HG03095 (cell line): ENCODE data around the gene UBR4.

ENCODE experiments used
- ATAC-seq: cut with Tn5 transposase; IDR thresholded peaks from one replicate; pipeline ENCODE4 v1.9.1; 2021; ENCODE audit warnings: moderate library complexity; ENCODE audit not compliant: unreplicated experiment

UBR4 gene

DNA sequence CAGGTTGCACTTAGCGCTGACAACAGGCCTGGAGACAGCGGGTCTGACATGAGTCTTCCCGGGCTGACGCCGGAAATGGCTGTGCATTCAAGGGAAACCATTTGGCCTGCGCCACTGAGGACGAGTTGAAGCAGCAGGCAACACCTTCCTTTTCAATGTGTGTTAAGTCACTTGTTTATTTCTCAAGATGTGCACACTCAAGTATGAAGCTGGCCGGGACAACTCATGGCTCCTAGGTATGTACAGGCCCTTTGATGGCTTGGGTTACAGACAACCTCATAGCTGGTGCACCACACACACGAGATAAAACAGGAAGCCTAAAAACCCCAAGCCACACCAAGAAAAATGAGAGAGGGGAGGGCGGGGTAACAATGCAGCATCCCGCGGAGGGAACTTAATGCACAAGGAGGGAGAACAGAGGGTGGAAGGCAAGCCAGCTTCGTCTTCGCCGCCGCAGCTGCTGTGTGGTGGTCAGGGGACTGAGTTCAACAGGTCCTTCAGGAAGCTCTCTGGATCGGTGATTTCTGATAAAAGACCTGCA is 135.6 kb downstream of the UBR4 start:
- ATAC-seq = no peak

DNA sequence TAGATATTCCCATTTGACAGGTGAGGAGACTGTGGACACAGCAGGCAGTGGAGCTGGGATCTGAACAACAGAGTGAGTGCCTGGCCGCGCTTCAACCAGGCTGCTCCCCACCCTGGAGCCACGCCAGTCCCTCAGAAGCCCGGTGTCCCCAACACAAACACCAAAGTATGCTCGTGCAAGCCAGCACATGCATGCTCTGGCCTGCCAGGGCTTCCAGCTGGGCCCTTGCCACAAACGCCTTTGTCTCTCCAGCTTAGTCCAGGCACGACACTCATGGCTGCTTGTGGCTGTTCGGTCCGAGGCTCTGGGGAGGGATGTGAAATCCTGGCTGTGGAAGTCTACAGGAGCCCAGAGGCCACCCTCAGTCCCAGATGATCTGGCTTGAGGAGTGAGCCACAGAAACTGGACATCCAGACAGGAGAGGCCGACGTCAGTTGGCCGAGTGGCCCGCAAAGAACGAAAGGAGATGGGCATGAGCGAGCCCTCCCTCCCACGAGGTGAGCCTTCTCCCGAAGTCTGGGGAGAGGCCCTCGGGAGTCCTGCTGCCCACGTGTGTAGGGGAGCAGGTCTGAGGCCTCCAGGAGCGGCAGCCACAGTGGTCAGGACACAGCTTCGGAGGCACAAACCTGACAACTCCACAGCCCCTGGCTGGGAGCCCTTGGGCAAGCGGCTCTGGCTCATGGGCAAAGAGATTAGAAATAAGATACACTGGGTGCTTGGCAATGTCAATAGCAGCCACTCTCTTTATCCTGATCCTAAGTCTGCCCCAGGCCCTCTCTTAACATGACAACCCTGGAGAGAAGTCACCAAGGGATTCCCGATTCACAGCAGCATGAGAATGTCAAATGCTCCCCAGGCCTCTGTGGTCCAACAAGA is 136.5 kb downstream of the UBR4 start:
- ATAC-seq = no peak

DNA sequence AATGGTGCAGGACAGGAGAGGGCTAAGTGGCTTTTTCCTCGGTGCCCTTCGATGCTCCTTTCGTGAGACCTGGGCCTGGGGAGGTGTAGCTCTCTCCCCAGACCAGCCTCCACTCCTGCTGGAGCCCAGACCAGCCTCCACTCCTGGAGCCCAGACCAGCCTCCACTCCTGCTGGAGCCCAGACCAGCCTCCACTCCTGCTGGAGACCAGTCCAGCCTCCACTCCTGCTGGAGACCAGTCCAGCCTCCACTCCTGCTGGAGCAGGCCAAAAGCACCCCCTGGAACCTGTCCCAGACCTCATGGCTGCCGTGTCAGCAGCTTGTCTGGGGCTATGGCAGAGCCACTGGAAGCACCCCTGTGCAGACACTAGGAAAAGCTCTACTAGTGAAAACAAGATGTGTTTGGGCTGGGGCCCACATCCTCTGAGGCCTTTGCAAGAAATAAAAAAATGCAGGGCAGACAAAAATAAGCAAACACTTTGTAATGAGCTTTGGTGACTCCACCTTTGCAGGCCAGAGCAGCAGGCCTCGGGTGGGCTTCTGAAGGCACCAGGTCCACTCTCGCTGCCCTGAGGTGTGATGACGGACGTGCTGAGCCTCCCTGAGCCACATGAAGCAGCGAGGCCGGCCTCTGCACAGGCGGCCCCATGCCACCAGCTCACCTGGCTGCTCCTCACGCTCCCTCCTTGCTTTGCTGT is 137.6 kb downstream of the UBR4 start:
- no peak for ATAC-seq

DNA sequence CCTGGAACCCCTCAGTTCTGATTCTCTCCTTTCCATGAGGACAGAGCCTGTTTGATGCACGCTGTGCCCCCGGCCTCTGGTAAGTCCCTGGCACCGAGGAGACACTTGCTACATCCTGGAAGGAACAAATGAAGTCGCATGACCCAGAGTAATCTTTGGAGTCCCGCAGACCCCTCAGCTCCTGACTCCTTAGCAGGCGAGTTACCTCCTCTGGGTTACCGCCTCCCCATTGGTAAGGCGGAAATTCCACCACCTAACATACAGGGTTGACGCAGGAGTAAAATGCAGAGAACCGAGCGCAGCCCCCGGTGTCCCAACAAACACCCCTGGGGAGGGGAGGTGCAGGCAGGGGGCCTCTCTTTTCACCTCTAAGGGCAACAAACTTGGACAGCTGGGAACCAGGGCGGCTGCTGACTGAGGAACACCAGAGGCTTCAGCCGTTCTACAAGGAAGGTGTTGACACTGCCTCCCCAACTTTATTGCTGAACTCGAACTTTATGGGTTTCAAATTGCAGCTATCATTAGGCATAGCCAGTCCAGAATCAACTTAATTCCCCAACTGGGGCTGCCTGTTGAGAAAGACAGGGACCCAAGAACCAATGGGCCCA is 138.3 kb downstream of the UBR4 start:
- ATAC-seq = no peak

DNA sequence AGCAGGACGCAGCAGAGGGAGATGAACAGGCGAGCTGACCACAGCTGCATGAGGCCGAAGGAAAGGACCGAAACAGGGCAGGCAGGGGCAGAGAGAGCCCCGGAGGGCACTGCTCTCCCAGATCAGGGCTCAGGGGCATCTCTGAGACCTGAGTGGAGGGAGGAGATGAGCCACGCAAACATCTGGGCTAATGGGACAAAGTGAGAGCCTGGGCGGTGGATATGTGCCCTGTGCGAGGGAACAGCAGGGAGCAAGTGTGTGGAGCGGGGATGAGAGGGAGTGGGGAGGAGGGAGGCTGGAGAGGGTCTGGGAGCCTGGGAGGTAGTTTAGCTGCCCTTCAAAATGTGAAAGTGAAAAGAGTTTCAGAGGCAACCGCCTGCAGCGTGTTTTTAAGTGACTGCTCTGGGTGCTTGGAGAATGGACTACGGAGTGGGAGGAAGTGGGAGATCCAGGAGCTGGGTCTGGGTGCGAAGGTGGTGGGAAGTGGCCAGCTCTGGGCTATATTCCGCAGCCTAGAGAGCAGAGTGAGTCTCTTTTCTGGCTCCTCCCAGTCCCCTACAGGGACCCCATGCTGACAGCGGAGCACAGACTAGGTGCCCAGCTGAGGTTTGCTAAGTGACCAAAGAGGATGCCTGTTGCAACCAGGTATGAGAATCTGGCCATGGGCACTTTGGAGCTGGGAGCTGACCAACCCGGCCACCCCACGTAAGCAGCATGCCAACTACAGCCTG is 139.0 kb downstream of the UBR4 start:
- ATAC-seq = no peak

DNA sequence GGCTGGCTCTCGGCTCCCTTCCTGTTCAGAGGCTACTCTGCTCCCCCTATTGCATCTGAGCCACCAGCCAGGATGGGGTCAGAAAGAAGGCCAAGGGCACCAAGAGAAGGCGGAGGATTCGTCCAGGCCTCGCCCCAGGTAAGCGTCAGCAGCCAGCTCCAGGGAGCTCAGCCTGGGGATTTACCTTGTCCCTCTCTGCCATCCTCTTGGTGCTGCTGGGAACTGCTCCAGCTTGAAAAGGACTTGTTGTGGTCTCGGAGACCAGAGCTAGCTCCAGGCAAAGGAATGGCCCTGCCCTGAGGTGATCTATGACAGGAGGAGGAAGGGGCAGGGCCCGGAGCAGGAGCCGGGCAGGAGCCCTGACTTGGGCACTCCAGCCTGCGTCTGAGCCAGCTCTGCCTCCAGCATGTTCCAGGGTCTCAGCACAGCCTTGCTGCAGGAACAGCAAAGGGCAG is 139.8 kb downstream of the UBR4 start:
- no peak for ATAC-seq

DNA sequence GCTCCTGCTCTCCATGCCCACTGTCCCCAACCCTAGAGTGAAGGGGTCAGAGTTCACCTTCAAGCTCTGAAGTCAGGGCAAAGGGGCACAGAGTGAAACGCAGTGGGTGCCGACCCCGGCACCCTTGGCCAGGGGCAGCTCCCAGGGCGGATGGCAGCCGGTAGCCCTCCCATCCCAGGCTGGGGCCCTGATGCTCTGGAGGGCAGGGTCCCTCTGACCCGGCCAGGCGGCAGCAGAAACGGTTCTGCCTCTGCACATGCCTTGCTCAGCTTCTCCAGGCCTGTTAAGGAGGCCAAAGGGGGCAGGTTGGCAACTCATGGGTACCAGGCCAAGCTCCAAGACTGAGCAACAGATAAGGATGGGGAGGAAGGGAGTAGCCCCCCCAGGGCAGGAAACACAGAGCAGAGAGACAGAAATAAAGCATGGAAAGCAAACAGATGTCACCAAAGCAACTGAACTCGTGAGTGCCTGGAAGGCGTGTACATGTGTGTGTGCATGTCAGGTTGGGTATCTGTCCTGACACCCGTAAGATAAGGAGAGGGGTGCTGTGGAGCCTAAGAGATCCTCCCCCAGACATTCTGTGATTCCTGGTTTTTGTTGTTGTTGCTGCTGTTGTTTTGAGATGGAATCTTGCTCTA is 141.3 kb downstream of the UBR4 start:
- no peak for ATAC-seq

DNA sequence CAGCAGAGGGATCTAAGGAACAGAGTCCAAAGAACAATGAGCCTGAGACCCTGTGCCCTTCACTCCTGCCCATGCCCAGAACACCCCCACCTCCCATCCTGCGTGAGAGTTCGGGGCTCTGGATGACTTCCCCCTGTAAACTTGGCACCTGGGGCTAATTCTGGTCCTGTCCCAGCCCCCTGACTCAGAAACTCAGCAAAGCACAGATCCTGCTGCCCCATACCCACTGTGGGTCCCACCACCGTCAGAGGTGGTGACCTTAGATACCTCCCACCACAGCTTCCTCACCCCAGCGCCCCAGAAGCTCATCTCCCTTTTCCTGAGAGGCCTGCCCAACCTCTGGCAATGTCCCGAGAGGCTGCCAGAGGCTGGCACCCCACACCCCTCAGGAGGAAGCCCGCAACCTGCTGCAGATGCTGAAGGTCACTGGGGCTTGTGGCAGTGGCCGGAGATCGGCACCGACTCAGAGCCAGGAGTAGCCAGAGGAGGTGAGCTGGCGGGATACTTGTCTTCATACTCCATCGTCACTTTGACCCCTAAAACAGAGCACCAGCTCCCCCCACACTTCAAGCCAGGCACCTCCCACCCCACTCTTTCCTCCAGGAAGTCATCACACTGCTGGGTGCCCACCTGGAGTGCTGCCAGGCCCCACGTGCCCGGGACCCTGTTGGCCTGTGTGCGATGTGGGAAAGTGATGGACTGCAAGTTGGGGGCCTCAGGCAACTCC is 142.0 kb downstream of the UBR4 start:
- no peak for ATAC-seq

DNA sequence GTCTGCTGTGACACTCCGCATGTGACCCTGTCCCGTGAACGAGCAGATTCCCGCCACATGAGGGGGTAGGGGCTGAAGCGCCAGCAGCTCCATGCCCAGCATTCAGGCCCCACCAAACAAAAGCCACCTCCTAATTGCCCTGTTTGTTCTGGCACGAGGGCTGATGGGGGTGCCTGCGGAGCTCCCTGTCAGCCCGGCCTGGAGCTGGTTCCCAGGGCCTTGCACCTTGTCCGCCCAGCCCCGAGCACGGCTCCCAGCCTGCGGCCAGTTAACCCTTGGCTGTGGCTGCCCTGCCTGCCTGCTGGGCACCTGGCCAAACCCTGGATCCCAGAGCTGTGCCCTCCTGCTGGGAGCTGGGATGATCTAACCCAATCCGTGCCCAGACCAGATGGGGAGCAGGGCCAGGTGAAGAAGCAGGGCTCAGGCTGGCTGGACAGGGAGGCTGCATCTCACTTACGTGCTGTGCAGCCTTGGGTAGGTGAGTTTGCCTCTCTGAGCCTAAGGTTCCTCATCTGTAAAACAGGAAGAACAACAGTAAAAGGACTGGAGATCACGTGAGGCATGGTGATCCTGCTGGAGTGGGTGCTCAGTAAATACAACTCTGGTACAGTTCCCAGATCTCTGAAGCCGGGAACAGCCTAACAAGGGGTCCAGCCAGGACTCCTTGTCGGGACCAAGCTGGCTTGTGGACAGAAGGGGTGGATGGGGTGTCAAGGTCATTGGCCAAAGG is 142.7 kb downstream of the UBR4 start:
- ATAC-seq = no peak

DNA sequence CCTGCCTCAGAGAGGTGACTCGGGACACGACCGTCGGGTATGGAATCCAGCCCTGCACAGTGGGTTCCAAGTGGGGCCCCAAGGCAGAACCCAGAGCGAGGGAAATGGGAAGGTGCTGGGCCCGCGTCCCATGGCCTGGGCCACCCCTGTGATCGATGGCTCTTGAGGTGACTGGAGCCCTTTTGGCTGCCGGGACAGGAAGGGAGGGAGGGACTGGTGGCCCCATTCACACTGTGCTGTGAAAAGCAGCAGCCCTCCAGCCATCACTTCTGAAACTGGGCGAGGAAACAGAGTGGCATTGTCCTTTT is 143.2 kb downstream of the UBR4 start:
- no peak for ATAC-seq

DNA sequence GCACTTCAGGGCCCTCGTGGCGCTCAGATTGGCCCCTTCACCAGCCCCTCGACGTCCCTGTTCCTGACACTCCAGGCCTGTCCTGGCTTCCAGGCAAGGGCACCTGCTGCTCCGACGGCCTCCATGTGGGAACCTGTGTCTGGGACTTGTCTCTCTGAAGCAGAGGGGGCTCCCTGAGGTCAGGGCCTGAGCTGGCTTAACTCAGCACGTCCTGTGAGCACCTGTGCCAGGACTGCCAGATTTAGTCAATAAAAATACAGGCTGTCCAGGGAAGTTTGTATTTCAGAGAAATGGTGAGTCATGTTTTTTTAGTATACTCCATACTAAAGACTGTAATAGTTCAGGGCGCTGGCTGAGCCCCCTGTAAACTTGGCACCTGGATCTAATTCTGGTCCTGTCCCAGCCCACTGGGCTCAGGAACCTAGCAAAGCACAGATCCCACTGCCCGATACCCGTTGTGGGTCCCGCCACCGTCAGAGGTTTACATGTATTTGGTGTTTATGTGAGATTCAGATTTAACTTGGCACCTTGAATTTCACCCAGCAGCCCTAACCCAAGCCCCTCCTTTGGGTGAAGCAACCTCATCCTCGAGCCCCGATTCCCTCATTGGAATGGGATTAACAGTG is 143.7 kb downstream of the UBR4 start:
- ATAC-seq = no peak

DNA sequence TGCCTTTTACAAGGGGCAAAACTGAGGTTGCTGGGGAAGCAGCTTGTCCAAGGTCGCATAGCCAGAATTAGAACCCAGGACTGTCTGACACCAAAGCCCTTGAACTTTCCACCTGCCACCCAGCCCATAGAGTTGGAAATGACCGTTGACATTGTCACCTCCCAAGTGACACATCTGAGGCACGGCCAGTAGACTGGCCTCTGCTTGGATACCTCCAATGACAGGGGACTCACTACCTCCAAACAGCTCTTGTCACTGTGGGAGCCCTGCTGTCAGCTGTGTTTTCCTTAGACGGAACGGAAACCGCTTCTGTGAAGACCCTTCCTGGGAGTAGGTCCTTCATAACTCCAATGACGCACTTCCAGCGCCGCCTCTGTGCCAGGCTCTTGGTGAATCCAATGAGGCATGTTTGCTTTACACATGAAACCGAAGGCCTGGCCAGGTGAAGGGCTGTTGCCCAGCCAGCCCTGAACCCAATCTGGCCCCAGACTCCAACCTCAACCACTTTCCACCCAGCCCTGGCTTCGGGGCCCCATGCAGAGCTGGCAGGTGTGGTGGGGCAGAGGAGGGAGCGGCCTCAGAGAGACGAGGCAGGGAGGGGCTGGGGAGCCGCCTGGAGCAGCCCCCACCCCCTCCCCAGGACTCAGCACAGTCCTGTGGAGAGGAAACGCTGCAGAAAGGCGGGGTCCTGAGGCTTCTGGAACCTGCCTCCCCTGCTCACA is 144.4 kb downstream of the UBR4 start:
- ATAC-seq = no peak

DNA sequence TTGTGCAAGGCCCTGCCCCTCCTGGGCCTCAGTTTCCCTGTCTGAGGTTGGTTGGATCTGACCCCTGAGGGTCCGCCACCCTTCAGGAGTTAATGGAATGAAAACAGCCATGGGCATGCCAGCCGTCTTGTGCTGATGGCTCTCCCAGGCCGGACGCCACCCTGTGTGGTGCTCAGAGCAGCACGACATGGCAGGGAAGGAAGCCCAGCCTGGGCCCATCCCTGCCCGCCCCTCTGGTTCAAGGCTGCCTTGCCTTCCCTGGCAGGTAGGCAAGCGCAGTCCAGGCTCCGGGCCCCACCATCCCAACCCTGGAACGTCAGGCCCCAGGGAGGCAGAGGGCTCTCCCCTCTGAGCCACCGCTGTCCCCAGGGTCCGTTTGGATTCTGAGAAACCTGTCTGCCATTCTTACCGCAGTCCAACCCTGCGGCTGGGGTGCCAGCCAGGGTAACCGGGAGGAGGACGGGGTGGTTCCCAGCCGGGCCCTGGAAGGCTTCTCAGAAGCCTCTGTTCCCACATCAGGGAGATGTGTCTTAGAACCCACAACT is 145.1 kb downstream of the UBR4 start:
- ATAC-seq = no peak

DNA sequence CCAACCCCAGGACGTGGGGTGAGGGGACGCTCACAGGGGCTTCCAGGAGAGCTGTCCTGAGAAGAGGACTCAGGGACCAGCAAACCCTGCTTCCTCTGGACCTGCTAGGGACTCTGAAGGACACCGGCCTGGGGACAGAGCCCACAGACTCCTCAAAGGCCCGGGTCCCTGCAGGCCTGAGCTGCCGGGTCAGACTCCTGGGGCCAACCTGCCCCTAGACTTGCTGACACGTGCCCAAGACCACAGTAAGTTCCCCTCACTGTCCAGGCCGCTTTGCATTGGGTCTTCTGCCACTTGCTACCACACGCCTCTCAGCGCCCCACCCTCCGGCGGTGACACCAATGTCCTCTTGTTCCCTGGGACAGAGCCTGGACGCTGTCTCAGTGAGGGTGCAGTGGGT is 146.9 kb downstream of the UBR4 start:
- ATAC-seq = no peak

DNA sequence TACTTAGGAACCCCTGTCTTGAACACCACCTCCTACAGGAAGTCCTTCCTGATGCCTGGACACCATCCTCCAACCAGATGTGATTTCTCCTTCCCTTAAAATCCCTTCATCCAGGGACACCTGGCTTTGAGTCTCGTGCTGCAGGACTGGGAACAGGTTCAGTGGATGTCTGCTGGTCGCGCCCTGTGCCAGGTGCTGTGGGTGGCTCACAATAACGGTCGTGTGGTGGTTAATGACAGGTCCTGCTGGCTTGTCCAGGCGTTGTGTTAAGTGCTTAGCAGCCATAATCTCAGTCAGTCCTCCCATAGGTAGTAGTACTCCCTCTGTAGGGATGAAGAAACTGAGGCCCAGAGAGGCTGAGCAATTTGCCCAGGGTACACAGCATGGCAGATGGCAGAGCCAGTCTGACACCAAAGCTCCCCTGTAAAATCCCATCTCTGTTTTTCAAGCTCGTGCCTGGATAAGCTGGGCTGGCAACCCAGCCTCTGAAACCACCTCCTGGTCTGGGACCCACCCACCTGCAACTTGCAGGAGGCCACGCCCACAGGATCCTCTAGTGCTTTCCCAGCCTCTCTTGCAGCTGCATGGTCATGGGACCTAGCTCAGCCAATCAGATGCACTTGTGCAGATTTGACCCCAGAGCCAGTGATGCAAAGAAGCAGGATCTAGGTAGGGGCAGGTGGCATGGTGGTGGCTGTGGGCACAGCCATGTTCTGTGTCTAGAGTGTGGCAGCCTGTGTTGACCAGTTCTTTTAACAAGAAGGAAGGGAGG is 147.6 kb downstream of the UBR4 start:
- ATAC-seq = no peak

DNA sequence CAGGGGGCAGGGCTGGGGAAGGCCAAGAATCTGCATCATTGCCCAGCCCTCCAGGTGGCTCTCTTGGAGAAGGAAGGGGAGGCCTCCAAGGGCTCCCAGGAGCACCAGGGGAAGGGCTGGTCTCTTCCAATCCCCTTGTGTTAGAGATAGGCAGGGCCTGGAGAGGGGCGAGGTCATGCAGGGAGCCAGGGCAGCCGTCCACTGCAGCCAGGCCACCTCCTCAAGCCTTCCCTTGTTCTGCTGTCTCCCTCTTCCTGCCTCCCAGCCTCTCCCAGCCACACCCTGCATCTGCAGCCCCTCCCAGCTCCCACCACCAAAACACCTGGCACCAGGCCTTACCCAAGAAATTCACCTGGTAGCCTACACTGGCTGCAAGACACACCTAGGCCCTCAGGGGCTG is 148.3 kb downstream of the UBR4 start:
- no peak for ATAC-seq

DNA sequence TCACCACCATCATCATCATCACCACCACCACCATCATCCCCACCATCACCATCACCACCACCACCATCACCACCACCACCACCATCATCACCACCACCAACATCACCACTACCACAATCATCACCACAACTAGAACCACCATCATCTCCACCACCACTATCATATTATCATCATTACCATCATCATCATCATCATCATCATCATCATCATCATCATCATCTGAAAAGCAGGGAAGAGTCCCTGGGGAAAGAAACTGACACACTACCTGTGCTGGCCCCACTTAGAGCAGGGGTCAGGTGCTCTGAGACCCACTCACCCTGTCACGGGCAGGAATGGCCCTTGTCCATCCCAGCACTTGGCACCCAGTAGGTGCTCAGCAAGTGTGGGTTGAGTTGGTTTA is 148.7 kb downstream of the UBR4 start:
- ATAC-seq = no peak
